Calu3 (cell line): ENCODE results near the gene RB1. TPM values are rescaled to one million over a fixed set of nuclear protein-coding genes. Genes with fewer than 3 reads are reported as not detected.

Source experiments
- BruUV-seq: library from RNA; stranded (reverse); fragments of 400-500 nt; replicated peaks from 2 replicates; lab custom pipeline; 2021; lab: Mats Ljungman, UMichigan
- CTCF ChIA-PET: fragments of 300-600 bp; sonication (Branson Sonifier 250); formaldehyde crosslinking; loops from one replicate; lab custom pipeline; 2022; ENCODE audit warnings: antibody characterized with exemption; lab: Charles Lee
- DNase-seq: peaks from one replicate; pipeline ENCODE4 v3.0.0; 2022
- H3K27ac Mint-ChIP-seq: one replicate; pipeline ENCODE4 v1.8.0; 2022; ENCODE audit warnings: mixed read lengths; ENCODE audit not compliant: unreplicated experiment
- H3K27me3 Mint-ChIP-seq: one replicate; pipeline ENCODE4 v1.8.0; 2022; ENCODE audit warnings: mixed read lengths; ENCODE audit not compliant: unreplicated experiment
- H3K36me3 Mint-ChIP-seq: one replicate; pipeline ENCODE4 v1.8.0; 2022; ENCODE audit warnings: mild to moderate bottlenecking, moderate library complexity, mixed read lengths; ENCODE audit not compliant: insufficient read depth, unreplicated experiment
- H3K4me1 Mint-ChIP-seq: one replicate; pipeline ENCODE4 v1.8.0; 2022; ENCODE audit warnings: mild to moderate bottlenecking, low read depth, mixed read lengths; ENCODE audit not compliant: unreplicated experiment
- H3K4me3 Mint-ChIP-seq: one replicate; pipeline ENCODE4 v1.8.0; 2022; ENCODE audit warnings: mild to moderate bottlenecking, low read depth, moderate library complexity, mixed read lengths; ENCODE audit not compliant: unreplicated experiment
- H3K9me3 Mint-ChIP-seq: one replicate; pipeline ENCODE4 v1.8.0; 2022; ENCODE audit warnings: low read depth, mixed read lengths; ENCODE audit not compliant: unreplicated experiment
- CTCF ChIP-seq: fragments of 200-600 bp; IDR thresholded peaks from one replicate; pipeline ENCODE4 v1.8.0; 2022; ENCODE audit warnings: antibody characterized with exemption; ENCODE audit not compliant: unreplicated experiment
- intact Hi-C: fragments of 100-400 bp; cut with micrococcal nuclease; formaldehyde crosslinking; loops from one replicate; pipeline ENCODE4 v1.10.0; 2022; ENCODE audit not compliant: unreplicated experiment
- total RNA-seq: library from RNA; stranded (reverse); gene quantifications from 2 replicates; pipeline ENCODE4 v1.2.3, GENCODE V29; 2022

The RB1 gene
- total RNA-seq, 1 experiment from 2014 or later: 38.8 TPM

GRCh38 chr13:48504606-48505005, 201.1 kb downstream of the RB1 start:
- no TSS peak for BruUV-seq

GRCh38 chr13:48505012-48505411, 201.5 kb downstream of the RB1 start:
- intact Hi-C loops: no loop called here
- CTCF ChIA-PET: interaction anchor here (0.6 kb wide), 1 partner anchor 1337 kb away, joined by 7 read pairs; no protein-coding TSS in a partner anchor
- Mint-ChIP-seq H3K27ac (no peak overlapping the region), H3K36me3 (no peaks in the 10 kb centered on the region), H3K27me3 (no peaks in the 10 kb centered on the region), H3K4me3 (no peak overlapping the region), H3K4me1 (no peaks in the 10 kb centered on the region), H3K9me3 (no peaks in the 10 kb centered on the region)
- no peak for DNase-seq
- no peak for TF ChIP-seq CTCF
- no TSS peak for BruUV-seq

More at GRCh38 chr13:48504606-48505005, 201.1 kb downstream of the RB1 start:
- Mint-ChIP-seq H3K4me1 (no peaks in the 10 kb centered on the region), H3K27ac (no peak overlapping the region), H3K9me3 (no peaks in the 10 kb centered on the region), H3K36me3 (no peaks in the 10 kb centered on the region), H3K4me3 (no peak overlapping the region), H3K27me3 (no peaks in the 10 kb centered on the region)
- DNase-seq: no peak
- no peak for TF ChIP-seq CTCF
- CTCF ChIA-PET: interaction anchor here (0.6 kb wide), 1 partner anchor 1337 kb away, joined by 7 read pairs; no protein-coding TSS in a partner anchor
- intact Hi-C loops: no loop called here

GRCh38 chr13:48505597-48506091, 202.1 kb downstream of the RB1 start:
- no peak for TF ChIP-seq CTCF
- CTCF ChIA-PET: no interaction called here
- no peaks in the 10 kb centered on the region for H3K27me3 Mint-ChIP-seq
- no peak overlapping the region for H3K4me3 Mint-ChIP-seq
- no peaks in the 10 kb centered on the region for H3K36me3 Mint-ChIP-seq
- intact Hi-C loops: no loop called here
- H3K4me1 Mint-ChIP-seq: no peaks in the 10 kb centered on the region
- BruUV-seq: no TSS peak
- DNase-seq: no peak
- no peaks in the 10 kb centered on the region for H3K9me3 Mint-ChIP-seq
- H3K27ac Mint-ChIP-seq: no peak overlapping the region

GRCh38 chr13:48506092-48506701, 202.6 kb downstream of the RB1 start:
- DNase-seq: no peak
- CTCF ChIA-PET: no interaction called here

More at GRCh38 chr13:48506092-48506701, 202.6 kb downstream of the RB1 start:
- no peak for TF ChIP-seq CTCF
- no TSS peak for BruUV-seq
- H3K36me3 Mint-ChIP-seq: no peaks in the 10 kb centered on the region
- H3K4me1 Mint-ChIP-seq: no peaks in the 10 kb centered on the region
- H3K4me3 Mint-ChIP-seq: no peak overlapping the region
- H3K27ac Mint-ChIP-seq: peak overlapping the region; percentile 39
- intact Hi-C loops: no loop called here
- H3K9me3 Mint-ChIP-seq: no peaks in the 10 kb centered on the region
- H3K27me3 Mint-ChIP-seq: no peaks in the 10 kb centered on the region
